NCI-H2029 treated with DMSO at 0.1 percent for 48 hours (cell line): Measurements from ENCODE around the gene RALA.
"Not testable (repeated sequence)": the region's sequence is repeated elsewhere in the genome, so short reads cannot be mapped to it uniquely, and the experiment has no call there.

ENCODE experiments used
- DNase-seq: peaks from one replicate; lab custom pipeline; 2025; lab: John Stamatoyannopoulos, UW

The RALA gene

DNA sequence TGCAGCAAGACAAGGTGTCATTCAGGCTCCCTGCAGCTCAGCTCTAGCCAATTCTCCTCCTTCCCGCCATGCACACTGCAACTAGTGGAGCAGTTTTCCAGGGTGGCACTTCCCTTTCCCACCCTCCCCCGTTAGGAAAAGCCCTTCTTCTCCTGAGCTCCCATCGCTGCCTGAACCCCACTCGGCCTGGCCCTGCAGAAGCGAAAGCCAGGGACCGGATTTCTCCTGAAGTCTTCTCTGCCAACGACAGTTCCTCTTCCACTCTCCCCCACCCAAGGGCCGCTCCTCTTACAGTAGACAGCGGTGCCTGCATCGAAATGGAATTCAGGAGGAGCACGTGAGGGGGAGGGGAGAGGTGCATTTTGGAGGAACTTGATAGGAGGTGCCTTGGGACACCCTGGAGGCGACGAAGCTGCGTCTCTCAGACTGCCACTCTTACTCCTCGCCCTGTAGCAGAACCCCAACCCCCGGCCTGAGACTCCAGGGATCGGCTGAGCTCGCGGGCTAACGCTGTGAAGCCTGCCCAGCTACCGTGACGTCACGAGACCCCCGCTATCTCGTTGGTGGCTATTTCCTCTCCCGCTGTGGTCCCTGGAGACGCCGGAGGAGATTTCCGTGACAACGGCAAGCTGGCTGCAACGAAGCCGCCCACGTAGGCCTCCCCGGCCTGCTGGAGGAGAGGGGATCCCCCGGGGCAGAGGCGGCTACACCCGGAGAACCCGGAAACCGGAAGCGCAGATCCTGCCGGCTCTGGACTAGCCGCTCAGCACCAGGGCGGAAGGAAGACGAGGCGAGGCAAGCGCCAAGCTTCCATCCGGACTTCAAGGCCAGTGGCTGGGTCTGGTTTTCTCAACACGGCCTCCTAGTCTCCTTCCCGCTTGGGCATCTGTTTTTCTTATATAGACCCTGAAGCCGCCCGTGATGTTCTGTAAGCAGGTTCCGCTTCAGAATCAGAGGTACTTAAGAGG is 109.7 kb downstream of the RALA start:
- DNase-seq = peak; percentile 78

DNA sequence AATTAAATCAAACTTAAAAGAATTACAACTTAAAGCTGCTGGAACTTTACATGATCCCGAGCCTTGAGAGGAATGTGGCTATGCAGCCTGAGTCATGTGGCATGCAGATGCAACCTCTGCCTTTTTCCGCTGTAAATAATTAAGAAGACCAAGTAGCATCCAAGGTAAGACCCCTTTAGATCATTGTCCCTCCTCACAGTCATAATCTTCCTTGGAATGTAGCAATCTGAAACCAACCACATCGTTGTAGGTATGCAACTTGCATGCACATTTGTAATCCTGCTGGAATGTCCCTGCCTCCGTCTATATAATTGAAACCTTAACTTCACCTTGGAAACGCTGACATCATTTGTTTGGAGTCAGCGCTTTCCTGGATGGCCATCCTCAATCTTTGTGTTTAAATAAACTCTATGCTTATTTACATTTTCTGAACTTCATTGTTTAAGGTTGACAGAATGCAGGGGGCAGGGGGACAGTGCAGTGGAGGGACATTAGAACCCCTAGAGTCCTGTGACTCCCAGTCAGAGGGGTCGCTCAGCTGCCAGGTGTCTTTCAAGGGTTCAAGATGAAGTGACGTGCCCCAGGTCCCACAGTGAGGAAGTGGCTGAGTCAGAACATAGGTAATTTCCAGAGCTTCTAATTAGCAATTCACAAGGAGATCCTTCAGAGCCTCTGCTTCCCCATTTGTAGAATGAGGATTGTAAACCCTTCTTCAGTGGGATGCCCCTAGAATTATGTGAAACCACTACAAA is 110.7 kb downstream of the RALA start:
- no peak for DNase-seq

DNA sequence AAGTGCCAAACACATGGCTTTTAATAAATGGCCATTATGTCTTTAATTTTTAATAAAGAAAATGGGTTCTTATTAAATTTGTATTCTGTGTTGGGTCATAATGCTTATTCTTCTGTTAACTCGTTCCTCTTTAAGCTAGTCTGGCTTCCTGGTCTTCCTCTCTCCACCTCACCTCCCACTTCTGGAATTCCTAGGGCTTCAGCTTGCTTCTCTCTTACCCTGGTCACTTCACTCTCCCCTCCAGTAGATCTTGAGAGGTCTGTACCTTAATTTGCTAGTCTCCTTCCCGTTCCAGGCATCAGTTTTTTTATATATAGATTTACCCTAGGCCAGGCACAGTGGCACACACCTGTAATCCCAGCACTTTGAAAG is 111.2 kb downstream of the RALA start:
- no peak for DNase-seq

DNA sequence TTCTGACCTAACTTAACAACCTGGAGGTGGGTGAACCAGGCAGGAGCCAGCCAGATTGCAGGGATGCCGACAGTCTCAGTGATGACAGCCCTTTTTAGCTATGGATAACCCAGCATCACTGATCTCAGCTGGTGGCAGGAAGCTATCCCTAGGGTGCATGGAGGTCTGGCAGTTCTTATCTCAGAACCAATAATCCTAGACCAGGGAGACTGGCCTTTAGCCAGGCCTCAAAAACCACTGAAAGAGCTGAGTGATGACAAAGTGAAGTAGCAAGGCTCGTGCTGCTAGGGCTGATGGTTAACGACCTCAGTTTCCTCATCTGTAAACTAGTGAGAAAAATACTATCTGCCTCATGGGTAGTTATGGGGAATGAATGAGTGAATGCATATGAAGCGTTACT is 112.5 kb downstream of the RALA start:
- DNase-seq = no peak

DNA sequence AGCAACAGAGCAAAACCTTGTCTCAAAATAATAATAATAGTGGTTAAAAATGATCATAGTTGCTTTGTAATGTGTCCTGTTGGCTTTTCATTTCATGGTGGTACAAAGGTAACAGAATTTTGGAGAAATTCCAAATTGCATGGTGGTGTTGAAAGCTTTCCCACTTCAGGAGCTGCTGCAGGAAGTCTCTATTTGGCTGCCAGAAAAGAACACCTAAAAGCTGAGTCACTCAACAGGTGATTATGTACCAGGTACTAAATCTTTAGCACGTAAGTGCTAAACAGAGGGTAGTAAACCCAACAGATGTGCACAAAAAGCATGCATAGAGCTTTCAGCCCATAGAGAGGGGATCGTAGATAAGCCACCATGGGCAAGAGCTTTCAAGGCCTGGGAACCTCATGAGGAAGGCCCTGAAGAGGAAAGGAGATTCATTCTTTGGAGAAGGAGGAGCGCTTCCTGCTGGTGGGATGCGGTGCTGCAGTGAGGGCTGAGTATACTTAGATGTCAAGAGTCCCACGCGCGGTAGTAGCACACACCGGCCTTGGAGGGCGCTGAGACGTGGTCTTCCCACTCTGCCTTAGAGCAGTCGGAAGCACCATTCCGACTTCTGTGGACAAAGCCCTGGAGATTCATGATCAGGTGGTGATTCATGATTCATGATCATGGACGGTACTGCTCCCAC is 118.7 kb downstream of the RALA start:
- peak; percentile 52 for DNase-seq

DNA sequence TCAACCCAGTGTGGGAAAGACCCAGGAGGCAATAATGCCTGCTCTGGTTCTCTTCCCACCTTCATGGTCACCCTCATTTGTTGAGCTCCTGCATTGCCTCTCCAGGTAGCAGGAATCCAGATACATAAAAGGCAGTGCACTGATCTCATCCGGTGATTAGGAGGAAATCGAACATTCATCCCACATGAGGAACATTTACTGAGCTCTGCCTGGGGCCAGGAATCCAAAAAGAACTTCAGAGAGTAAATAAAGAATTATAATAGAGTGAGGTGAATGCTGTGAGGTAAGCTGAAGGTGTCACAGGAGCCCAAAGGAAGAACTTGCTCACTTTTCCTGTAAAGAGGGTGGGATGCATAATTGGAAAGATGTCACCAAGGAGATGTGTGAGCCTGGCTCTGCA is 121.2 kb downstream of the RALA start:
- DNase-seq = no peak

DNA sequence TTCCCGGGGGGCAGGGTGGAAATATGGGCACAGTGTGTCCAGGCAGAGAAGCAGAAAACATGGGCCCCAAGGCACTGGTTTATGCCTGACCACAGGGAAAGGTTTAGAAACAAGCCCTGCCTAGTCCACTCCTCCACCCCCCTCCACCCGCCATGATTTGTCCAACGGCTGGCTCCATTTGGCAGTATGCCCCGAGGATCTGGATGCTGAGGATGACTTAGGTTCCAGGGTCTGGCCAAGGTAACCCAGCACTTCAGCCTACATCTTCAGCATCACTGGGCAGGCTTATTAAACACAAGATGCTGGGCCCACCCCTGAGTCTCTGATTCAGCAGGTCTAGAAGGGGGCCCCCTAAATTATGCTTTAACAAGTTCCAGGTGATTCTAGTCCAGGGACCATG is 121.9 kb downstream of the RALA start:
- no peak for DNase-seq

DNA sequence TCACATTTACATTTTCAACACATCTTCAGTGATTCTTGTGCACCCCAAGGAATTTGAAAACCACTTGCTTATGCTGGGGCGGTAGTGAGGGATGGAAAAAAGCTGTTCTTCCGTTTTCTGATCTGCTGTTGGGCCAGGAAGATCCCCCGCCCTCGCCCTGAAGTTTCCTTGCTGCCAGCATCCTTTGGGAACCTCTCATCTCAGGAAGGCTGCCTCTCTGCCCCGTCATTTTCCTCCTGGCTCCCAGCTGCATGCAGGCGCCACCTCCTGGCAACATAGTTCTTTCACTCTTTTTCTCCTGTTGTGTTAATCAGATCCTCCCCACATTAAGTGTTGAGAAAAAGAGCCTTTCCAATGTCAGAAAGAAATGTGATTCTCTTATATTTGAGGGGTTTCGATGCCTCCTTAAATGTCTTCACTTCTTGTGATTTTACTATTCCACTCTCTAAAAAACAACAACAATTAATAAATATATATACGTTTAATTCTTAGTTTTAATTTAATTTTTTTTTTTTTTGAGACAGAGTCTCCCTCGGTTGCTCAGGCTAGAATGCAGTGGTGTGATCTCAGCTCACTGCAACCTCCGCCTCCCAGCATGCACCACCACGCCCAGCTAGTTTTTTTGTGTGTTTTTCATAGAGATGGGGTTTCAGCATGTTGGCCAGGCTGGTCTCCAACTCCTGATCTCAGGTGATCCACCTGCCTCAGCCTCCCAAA is 122.9 kb downstream of the RALA start:
- peak; percentile 46 for DNase-seq

DNA sequence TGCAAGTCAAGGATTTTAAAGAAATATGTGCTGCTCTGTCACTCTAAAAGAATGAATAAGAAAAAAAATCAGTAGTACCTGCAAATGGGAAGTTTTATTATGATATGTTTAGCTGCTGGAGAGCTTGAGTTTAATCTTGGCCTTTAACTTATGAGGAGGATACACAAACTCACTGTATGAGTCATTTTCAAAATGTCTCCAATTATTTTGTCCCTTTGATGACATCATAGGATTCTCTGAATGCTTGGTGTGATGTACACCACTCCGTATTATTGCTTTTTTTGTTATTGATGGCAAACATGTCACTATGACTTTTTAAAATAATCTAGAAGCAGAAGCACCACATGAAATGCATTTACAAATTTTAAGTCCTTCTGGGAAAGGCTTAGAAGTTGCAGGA is 125.8 kb downstream of the RALA start:
- DNase-seq = no peak

DNA sequence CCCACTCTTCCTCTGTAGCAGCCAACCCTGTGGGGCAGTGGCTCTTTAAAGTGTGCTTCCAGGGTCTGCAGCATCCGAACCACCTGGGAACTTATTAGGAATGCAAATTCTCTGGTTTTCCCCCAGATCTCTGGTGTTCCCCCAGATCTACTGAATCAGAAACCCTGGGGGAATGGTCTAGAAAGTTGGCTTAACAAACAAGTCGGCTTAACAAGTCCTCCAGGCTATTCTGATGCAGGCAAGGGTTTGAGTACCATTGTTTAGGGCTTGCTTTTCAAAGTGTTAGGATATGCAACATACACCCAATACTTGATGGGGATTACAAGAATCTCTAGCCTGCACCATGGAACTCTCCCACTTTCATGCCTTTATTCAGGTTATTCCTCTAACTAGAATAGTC is 126.3 kb downstream of the RALA start:
- DNase-seq = no peak

DNA sequence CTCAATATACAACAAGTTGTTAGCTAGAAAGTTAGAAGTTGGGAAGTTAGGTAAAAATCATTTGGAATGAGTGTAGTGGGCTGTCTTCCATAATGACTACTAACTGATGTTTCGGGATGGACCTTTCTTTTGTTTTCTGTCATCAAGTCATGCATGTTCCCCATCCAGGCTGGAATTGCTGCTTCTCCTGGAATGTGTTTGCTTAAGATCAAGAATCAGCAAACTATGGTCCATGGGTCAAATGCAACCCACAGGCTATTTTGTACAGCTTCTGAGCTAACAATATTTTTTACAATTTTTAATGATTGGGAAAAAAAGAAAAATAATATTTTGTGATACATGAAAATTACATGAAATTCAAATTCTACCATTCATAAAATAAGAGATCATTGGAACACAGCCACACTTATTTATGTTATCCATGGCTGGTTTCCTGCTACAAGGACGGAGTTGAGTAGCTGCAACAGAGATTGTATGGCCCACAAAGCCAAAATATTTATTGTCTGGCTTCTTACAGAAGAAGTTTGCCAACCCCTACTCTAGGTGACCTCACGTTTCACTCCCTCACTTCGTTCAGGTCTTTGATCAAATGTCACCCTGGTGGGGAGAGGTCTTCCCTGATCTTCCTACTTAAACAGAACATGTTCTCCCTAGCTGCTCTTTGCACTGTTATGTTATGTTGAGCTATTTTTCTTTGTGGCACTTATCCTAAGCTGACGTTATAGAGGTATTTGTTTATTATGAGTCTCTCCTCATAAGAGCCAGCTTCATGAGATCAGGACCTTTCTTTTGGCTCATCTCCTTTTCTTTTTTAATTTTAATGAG is 127.1 kb downstream of the RALA start:
- no peak for DNase-seq

DNA sequence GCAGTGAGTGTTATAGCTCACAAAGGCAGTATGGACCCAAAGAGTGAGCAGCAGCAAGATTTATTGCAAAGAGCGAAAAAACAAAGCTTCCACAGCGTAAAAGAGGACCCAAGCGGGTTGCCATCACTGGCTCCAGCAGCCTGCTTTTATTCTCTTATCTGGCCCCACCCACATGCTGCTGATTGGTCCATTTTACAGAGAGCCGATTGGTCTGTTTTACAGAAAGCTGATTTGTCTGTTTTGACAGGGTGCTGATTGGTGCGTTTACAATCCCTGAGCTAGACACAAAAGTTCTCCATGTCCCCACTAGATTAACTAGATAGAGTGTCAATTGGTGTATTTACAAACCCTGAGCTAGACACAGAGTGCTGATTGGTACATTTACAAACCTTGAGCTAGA is 129.9 kb downstream of the RALA start:
- DNase-seq = not testable (repeated sequence)

DNA sequence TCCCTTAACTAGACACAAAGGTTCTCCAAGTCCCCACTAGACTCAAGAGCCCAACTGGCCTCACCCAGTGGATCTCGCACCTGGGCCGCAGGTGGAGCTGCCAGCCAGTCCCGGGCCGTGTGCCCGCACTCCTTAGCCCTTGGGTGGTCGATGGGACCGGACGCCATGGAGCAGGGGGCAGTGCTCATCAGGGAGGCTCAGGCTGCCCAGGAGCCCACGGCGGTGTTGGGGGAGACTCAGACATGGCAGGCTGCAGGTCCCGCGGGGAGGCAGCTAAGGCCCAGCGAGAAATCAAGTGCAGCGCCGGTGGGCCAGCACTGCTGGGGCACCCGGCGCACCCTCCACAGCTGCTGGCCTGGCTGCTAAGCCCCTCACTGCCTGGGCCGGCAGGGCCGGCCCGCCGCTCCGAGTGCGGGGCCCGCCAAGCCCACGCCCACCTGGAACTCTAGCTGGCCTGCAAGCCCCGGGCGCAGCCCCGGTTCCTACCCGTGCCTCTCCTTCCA is 130.5 kb downstream of the RALA start:
- DNase-seq = no peak

DNA sequence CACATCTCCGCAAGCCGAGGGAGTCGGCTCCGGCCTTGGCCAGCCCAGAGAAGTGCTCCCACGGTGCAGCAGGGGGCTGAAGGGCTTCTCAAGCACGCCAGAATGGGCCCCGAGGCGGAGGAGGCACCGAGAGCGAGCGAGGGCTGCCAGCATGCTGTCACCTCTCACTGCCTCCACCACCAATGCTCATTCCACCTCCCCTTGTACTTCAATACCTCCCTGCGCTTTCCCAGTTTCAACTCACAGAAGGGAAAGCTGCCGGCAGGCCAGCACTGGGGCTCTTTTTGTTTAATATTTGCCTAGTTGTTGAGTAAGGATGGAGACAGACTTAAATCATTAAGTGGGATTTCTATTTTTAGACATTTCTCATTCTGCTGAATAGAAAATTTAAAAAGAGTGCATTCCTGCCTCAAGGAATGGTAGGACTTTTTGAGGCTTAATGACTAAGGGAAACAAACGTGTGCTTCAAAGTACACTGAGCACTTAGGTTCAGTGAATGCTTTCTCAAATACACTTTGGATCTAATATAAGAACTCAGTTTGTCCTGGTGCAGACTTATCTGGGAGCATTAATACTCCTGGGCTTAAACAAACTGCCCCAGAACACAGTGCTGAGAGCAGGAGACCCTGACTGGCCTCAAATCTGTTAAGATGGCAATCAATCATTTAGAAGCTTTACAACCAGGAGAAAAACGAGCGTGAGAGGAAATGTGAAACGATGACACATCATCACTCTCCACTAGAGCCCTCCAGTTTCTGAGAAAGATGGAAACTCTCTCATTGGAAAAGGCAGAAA is 131.2 kb downstream of the RALA start:
- DNase-seq = no peak

DNA sequence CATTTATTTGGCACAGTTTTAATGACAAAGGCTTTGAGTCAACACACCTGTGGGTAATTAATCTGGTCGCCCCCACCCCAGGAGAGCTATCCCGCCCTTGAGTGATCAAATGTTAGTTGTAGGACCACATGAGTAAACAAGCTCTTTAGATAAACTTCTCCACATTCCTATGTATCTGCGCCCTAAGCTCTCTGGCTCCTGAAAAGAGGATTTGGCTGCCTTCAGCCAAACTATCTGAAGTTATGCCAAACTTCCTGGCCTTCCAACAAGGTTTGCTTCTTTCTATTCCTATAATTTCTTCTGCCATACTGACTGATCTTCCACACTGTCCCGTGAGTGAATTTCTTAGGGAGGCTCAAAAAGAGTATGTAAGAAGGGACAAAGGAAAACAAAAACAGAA is 134.2 kb downstream of the RALA start:
- DNase-seq = no peak
